Endodermal cell (in vitro differentiated cells): ENCODE results near the gene NLN. TPM values are rescaled to one million over a fixed set of nuclear protein-coding genes. Genes with fewer than 3 reads are reported as not detected.

Experiments
- DNase-seq: peaks from one replicate; pipeline ENCODE4 v3.0.0-alpha.2; 2017
- H3K27ac ChIP-seq: 2 replicates; pipeline ENCODE4 v1.5.1; 2013; ENCODE audit warnings: mild to moderate bottlenecking, low read depth, low read length, moderate library complexity
- H3K27me3 ChIP-seq: 2 replicates; pipeline ENCODE4 v1.6.1; 2013; ENCODE audit warnings: mild to moderate bottlenecking, low read length, moderate library complexity; ENCODE audit not compliant: insufficient read depth, control insufficient read depth, poor library complexity, severe bottlenecking
- H3K36me3 ChIP-seq: 2 replicates; pipeline ENCODE4 v1.7.0; 2013; ENCODE audit warnings: mild to moderate bottlenecking, low read length, moderate library complexity; ENCODE audit not compliant: control insufficient read depth, insufficient read depth
- H3K4me1 ChIP-seq: one replicate; pipeline ENCODE4 v1.7.0; 2013; ENCODE audit warnings: low read length; ENCODE audit not compliant: control insufficient read depth, insufficient read depth
- H3K4me3 ChIP-seq: 2 replicates; pipeline ENCODE4 v1.5.1; 2013; ENCODE audit warnings: mild to moderate bottlenecking, low read length, moderate library complexity
- H3K9ac ChIP-seq: 2 replicates; pipeline ENCODE4 v1.6.1; 2013; ENCODE audit warnings: mild to moderate bottlenecking, low read length, moderate library complexity; ENCODE audit not compliant: poor library complexity, severe bottlenecking; ENCODE audit errors: extremely low read depth
- H3K9me3 ChIP-seq: 2 replicates; pipeline ENCODE4 v1.6.1; 2013; ENCODE audit warnings: mild to moderate bottlenecking, low read length, moderate library complexity; ENCODE audit not compliant: control insufficient read depth
- H3K27ac Mint-ChIP-seq: 2 replicates; pipeline ENCODE4 v1.8.0; 2020; ENCODE audit warnings: mixed read lengths
- H3K27me3 Mint-ChIP-seq: 2 replicates; pipeline ENCODE4 v1.8.0; 2021; ENCODE audit warnings: mild to moderate bottlenecking, mixed read lengths; ENCODE audit not compliant: insufficient read depth
- H3K36me3 Mint-ChIP-seq: 2 replicates; pipeline ENCODE4 v1.8.0; 2020; ENCODE audit warnings: low read depth, mixed read lengths
- H3K4me1 Mint-ChIP-seq: 2 replicates; pipeline ENCODE4 v1.8.0; 2020; ENCODE audit warnings: mixed read lengths
- H3K4me3 Mint-ChIP-seq: 2 replicates; pipeline ENCODE4 v1.8.0; 2020; ENCODE audit warnings: mild to moderate bottlenecking, moderate library complexity, mixed read lengths
- H3K9me3 Mint-ChIP-seq: 2 replicates; pipeline ENCODE4 v1.8.0; 2020; ENCODE audit warnings: mild to moderate bottlenecking, mixed read lengths
- WGBS, 2 experiments: methylation state at CpG; one replicate each; pipeline versions ENCODE4 v1.1.5 to v1.1.7; 2013; ENCODE audit warnings: missing lambda C conversion rate in 2 of 2, mixed read lengths in 1 of 2; ENCODE audit not compliant: insufficient coverage in 1 of 2, insufficient read length in 1 of 2; 5-methylcytosine and 5-hydroxymethylcytosine counted together
- total RNA-seq, 2 donors: library from RNA; stranded (reverse); fragmentation: NEBNext Ultra II Directional in 1 of 2; extraction: Animal tissue kit (Norgen Biotek cat#: 25700) in 1 of 2; gene quantifications; 2 replicates in 1 of 2; 3 replicates in 1 of 2; pipeline ENCODE4 v1.2.1, GENCODE V29; 2021
- TF ChIP-seq, protein P1 (sequence below): fragments of 200-600 bp; sonication (generic); conservative IDR thresholded peaks from 2 replicates; pipeline ENCODE4 v1.5.0; 2021; ENCODE audit warnings: antibody characterized with exemption, mild to moderate bottlenecking

The NLN gene
- total RNA-seq, 2 donors from 2014 or later: 110 to 136 TPM

- no peak overlapping the region for H3K9ac ChIP-seq
- 93 to 96% methylated on average over 6 to 8 of the region's 8 CpGs for WGBS, 2 experiments
- Mint-ChIP-seq H3K4me1 (peaks cover 10% of the 10 kb centered on the region), H3K36me3 (peaks cover 53% of the 10 kb centered on the region), H3K27ac (no peak overlapping the region), H3K27me3 (no peaks in the 10 kb centered on the region), H3K4me3 (no peak overlapping the region), H3K9me3 (peaks cover under 1% of the 10 kb centered on the region)
- no peaks in the 10 kb centered on the region for H3K27me3 ChIP-seq
- H3K9me3 ChIP-seq: peaks cover 20% of the 10 kb centered on the region
- H3K4me3 ChIP-seq: no peak overlapping the region
- TF ChIP-seq, protein P1, sequence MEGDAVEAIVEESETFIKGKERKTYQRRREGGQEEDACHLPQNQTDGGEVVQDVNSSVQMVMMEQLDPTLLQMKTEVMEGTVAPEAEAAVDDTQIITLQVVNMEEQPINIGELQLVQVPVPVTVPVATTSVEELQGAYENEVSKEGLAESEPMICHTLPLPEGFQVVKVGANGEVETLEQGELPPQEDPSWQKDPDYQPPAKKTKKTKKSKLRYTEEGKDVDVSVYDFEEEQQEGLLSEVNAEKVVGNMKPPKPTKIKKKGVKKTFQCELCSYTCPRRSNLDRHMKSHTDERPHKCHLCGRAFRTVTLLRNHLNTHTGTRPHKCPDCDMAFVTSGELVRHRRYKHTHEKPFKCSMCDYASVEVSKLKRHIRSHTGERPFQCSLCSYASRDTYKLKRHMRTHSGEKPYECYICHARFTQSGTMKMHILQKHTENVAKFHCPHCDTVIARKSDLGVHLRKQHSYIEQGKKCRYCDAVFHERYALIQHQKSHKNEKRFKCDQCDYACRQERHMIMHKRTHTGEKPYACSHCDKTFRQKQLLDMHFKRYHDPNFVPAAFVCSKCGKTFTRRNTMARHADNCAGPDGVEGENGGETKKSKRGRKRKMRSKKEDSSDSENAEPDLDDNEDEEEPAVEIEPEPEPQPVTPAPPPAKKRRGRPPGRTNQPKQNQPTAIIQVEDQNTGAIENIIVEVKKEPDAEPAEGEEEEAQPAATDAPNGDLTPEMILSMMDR: no peak
- H3K27ac ChIP-seq: no peak overlapping the region
- peaks cover 14% of the 10 kb centered on the region for H3K4me1 ChIP-seq
- DNase-seq: no peak
- peaks cover 59% of the 10 kb centered on the region for H3K36me3 ChIP-seq
Observed at GRCh38 chr5:65796751-65797316, 74.8 kb downstream of the NLN start.

GRCh38 chr5:65797481-65797880, 75.5 kb downstream of the NLN start:
- H3K27ac Mint-ChIP-seq: no peak overlapping the region
- H3K4me3 Mint-ChIP-seq: no peak overlapping the region
- Histone ChIP-seq H3K27me3 (no peaks in the 10 kb centered on the region), H3K9me3 (peaks cover 27% of the 10 kb centered on the region), H3K4me3 (no peak overlapping the region), H3K9ac (no peak overlapping the region), H3K36me3 (peaks cover 61% of the 10 kb centered on the region), H3K4me1 (peaks cover 14% of the 10 kb centered on the region), H3K27ac (no peak overlapping the region)
- 84 to 100% methylated on average over 2 of the region's 2 CpGs for WGBS, 2 experiments
- DNase-seq: no peak
- H3K9me3 Mint-ChIP-seq: peaks cover 5% of the 10 kb centered on the region
- H3K36me3 Mint-ChIP-seq: peaks cover 54% of the 10 kb centered on the region
- H3K27me3 Mint-ChIP-seq: no peaks in the 10 kb centered on the region
- TF ChIP-seq, protein P1: no peak
- peaks cover 10% of the 10 kb centered on the region for H3K4me1 Mint-ChIP-seq

- H3K4me3 ChIP-seq: no peak overlapping the region
- no peak for DNase-seq
- Mint-ChIP-seq H3K27ac (no peak overlapping the region), H3K9me3 (peaks cover 7% of the 10 kb centered on the region), H3K4me3 (no peak overlapping the region), H3K4me1 (peaks cover 10% of the 10 kb centered on the region), H3K36me3 (peaks cover 58% of the 10 kb centered on the region), H3K27me3 (no peaks in the 10 kb centered on the region)
- no peak overlapping the region for H3K9ac ChIP-seq
- peaks cover 14% of the 10 kb centered on the region for H3K4me1 ChIP-seq
- TF ChIP-seq, protein P1: no peak
- H3K27me3 ChIP-seq: no peaks in the 10 kb centered on the region
- no peak overlapping the region for H3K27ac ChIP-seq
- H3K36me3 ChIP-seq: peaks cover 63% of the 10 kb centered on the region
- WGBS, 2 experiments: 96% methylated on average over 1 of the region's 1 CpG; no CpG with 5 or more reads in 1 of the 2 experiments
- H3K9me3 ChIP-seq: peaks cover 50% of the 10 kb centered on the region
Observed at GRCh38 chr5:65799857-65800256, 77.9 kb downstream of the NLN start.
